OCI-LY3 (cell line): ENCODE results near the gene NUAK2.

Experiments
- H2AFZ ChIP-seq: fragments of 200-600, 300-600 bp; shearing (Covaris generic); 2 replicates; pipeline ENCODE4 v1.6.0; 2014; ENCODE audit warnings: antibody characterized with exemption, low read depth, low read length
- H3K27ac ChIP-seq: fragments of 200-600, 300-600 bp; sonication (generic); 2 replicates; pipeline ENCODE4 v1.5.1; 2014; ENCODE audit warnings: mild to moderate bottlenecking, low read length, moderate library complexity, mixed read lengths
- H3K27me3 ChIP-seq: fragments of 200-600, 300-600 bp; sonication (generic); 2 replicates; pipeline ENCODE4 v1.6.1; 2014; ENCODE audit warnings: low read depth, low read length, mixed read lengths
- H3K36me3 ChIP-seq: fragments of 200-600, 300-600 bp; sonication (generic); replicated peaks from 2 replicates; pipeline ENCODE3; 2014; ENCODE audit warnings: low read depth, low read length, mixed read lengths
- H3K4me1 ChIP-seq: fragments of 300-600, 200-600 bp; sonication (generic); 2 replicates; pipeline ENCODE4 v1.6.1; 2014; ENCODE audit warnings: low read length, mixed read lengths
- H3K4me2 ChIP-seq: fragments of 200-600, 300-600 bp; sonication (generic); 2 replicates; pipeline ENCODE4 v1.6.1; 2014; ENCODE audit warnings: low read length, mixed read lengths
- H3K4me3 ChIP-seq: fragments of 300-600, 200-600 bp; sonication (generic); 2 replicates; pipeline ENCODE4 v1.5.1; 2014; ENCODE audit warnings: antibody characterized with exemption, mild to moderate bottlenecking, low read length, moderate library complexity
- H3K79me2 ChIP-seq: fragments of 300-600, 200-600 bp; shearing (Covaris generic); 2 replicates; pipeline ENCODE4 v1.6.1; 2014; ENCODE audit warnings: mild to moderate bottlenecking, low read length, mixed read lengths
- H3K9ac ChIP-seq: fragments of 300-600, 200-600 bp; shearing (Covaris generic); 2 replicates; pipeline ENCODE4 v1.6.0; 2014; ENCODE audit warnings: mild to moderate bottlenecking, low read length, moderate library complexity
- H3K9me3 ChIP-seq: fragments of 200-600, 300-600 bp; shearing (Covaris generic); 2 replicates; pipeline ENCODE4 v1.6.1; 2014; ENCODE audit warnings: low read length, mixed read lengths; ENCODE audit not compliant: insufficient read depth
- H4K20me1 ChIP-seq: fragments of 200-600, 300-600 bp; sonication (generic); 2 replicates; pipeline ENCODE4 v1.6.1; 2016; ENCODE audit warnings: low read length, mixed read lengths; ENCODE audit not compliant: insufficient read depth
- CTCF ChIP-seq: fragments of 200-600, 300-600 bp; sonication (generic); IDR thresholded peaks from 2 replicates; pipeline ENCODE4 v1.5.1; 2014; ENCODE audit warnings: antibody characterized with exemption, low read length, low read depth
- EZH2phosphoT487 ChIP-seq: fragments of 200-600 bp; shearing (Covaris generic); IDR thresholded peaks from 2 replicates; pipeline ENCODE4 v1.6.1; 2018; ENCODE audit warnings: antibody characterized with exemption, mixed run types, low read depth

NUAK2 gene

GRCh38 chr1:205279986-205280385 is 41.6 kb downstream of the NUAK2 start:
- Histone ChIP-seq H3K27ac (no peak overlapping the region), H3K27me3 (peaks cover 15% of the 10 kb centered on the region), H3K4me1 (peaks cover 47% of the 10 kb centered on the region), H3K4me3 (no peak overlapping the region), H3K4me2 (peak overlapping the region; percentile 40), H3K36me3 (no peaks in the 10 kb centered on the region), H3K9me3 (no peaks in the 10 kb centered on the region), H3K79me2 (no peaks in the 10 kb centered on the region), H2AFZ (no peak overlapping the region), H4K20me1 (no peaks in the 10 kb centered on the region), H3K9ac (no peak overlapping the region)
- no peak for TF ChIP-seq CTCF
- no peak for TF ChIP-seq EZH2phosphoT487

DNA sequence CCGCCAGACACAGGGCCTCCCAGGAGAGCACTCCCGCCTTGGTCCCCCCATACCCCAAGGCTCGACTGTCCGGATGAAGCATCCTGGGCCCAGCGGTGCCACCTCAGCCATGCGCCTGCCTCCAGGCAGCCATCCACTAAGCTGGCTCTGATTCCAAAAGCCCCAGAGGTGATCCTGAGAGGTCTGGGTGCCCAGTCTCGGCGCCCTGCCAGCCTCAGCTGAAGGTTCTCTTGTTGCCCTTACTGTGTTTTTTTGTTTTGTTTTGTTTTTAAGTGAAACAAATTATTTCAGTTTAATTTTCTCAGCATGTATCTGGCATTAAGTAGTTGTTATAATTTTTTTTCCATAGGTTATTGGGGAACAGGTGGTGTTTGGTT is 44.9 kb downstream of the NUAK2 start:
- no peaks in the 10 kb centered on the region for H3K79me2 ChIP-seq
- H3K27ac ChIP-seq: no peak overlapping the region
- H3K36me3 ChIP-seq: no peaks in the 10 kb centered on the region
- H3K9ac ChIP-seq: no peak overlapping the region
- H2AFZ ChIP-seq: no peak overlapping the region
- H3K4me1 ChIP-seq: peaks cover 39% of the 10 kb centered on the region
- H4K20me1 ChIP-seq: no peaks in the 10 kb centered on the region
- no peaks in the 10 kb centered on the region for H3K9me3 ChIP-seq
- H3K27me3 ChIP-seq: peaks cover 9% of the 10 kb centered on the region
- H3K4me2 ChIP-seq: no peak overlapping the region
- no peak overlapping the region for H3K4me3 ChIP-seq
- no peak for TF ChIP-seq EZH2phosphoT487

DNA sequence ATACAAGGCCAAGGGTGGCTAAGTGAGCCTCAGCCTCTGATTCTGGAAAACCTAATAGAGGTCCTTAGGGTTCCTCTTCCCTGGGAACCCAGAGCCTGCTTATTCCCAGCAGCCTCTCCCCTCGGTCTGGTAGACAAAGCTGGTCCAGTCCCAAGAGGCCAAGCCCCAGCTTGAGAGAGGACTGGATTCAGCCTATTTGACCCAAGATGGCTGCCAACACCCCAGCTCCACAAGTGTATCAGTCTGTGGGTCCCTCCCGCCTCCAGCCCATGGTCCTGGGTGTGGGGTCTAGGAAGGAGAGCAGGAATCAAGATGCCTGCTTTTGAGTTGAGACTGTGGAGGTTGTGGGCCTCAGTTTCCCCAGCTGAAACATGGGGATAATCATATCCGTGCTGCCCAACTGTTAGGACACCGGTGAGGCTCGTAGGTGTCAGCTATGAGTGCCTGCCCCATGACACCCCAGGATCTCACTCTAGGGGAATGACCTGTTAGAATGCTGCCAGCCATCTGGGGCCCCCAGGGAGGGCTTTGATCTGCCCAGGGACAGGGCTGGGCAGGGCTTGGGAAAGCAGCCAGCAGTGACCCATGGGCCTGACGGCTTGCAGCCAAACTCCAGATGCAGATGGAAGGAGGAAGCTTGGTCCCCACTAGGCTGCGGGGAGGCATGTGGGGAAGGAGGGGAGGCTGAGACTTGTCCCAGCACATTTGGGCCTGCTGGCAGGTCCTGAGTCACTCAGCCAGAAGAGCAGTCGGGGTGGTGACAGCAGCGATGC is 45.4 kb downstream of the NUAK2 start:
- H3K4me3 ChIP-seq: no peak overlapping the region

DNA sequence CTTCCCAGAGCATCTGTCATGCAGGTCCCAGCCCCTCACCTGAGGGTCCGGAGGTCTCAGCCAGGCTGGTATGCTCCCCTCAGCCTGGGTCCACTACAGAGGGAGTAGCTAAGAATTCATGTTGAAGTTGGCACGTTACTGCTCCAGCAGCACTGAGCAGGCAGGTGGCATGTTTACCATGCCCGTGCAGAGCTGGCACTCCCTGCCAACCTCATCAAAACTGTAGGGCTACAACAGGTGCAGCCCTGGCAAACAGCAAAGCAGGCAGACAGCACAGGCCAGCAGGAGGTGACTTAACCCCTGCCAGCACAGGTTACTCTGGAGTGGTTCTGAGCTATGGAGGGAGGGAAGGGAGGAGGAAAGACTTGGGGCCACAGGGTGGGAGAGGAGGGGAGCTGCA is 46.4 kb downstream of the NUAK2 start:
- Histone ChIP-seq H3K4me1 (peaks cover 32% of the 10 kb centered on the region), H4K20me1 (no peaks in the 10 kb centered on the region), H3K27ac (no peak overlapping the region), H3K4me3 (no peak overlapping the region), H2AFZ (no peak overlapping the region), H3K79me2 (no peaks in the 10 kb centered on the region), H3K36me3 (no peaks in the 10 kb centered on the region), H3K27me3 (peaks cover 12% of the 10 kb centered on the region), H3K4me2 (no peak overlapping the region), H3K9me3 (no peaks in the 10 kb centered on the region), H3K9ac (no peak overlapping the region)
- peak; percentile 24; the same call in 1 of the 2 replicates for TF ChIP-seq CTCF
- no peak for TF ChIP-seq EZH2phosphoT487

More for the DNA sequence above, 45.4 kb downstream of the NUAK2 start:
- H3K27me3 ChIP-seq: peaks cover 9% of the 10 kb centered on the region
- H3K9ac ChIP-seq: no peak overlapping the region
- H3K4me2 ChIP-seq: no peak overlapping the region
- peaks cover 39% of the 10 kb centered on the region for H3K4me1 ChIP-seq
- H3K9me3 ChIP-seq: no peaks in the 10 kb centered on the region
- H4K20me1 ChIP-seq: no peaks in the 10 kb centered on the region
- no peak for TF ChIP-seq EZH2phosphoT487
- H3K27ac ChIP-seq: no peak overlapping the region
- H2AFZ ChIP-seq: no peak overlapping the region
- no peaks in the 10 kb centered on the region for H3K79me2 ChIP-seq
- no peaks in the 10 kb centered on the region for H3K36me3 ChIP-seq

- no peaks in the 10 kb centered on the region for H3K9me3 ChIP-seq
- peaks cover 23% of the 10 kb centered on the region for H3K4me1 ChIP-seq
- H3K4me3 ChIP-seq: no peak overlapping the region
- peaks cover 10% of the 10 kb centered on the region for H3K27me3 ChIP-seq
- TF ChIP-seq CTCF: no peak
- TF ChIP-seq EZH2phosphoT487: no peak
- H3K36me3 ChIP-seq: no peaks in the 10 kb centered on the region
- H4K20me1 ChIP-seq: no peaks in the 10 kb centered on the region
- H2AFZ ChIP-seq: no peak overlapping the region
- H3K9ac ChIP-seq: peak overlapping the region; percentile 1; the same call in 1 of the 2 replicates
- H3K79me2 ChIP-seq: no peaks in the 10 kb centered on the region
- H3K27ac ChIP-seq: no peak overlapping the region
- H3K4me2 ChIP-seq: peak overlapping the region; percentile 34
Measured at GRCh38 chr1:205274041-205274691, 47.4 kb downstream of the NUAK2 start.
